ENCODE data around the gene SH2D1B. TPM values are rescaled to one million over a fixed set of nuclear protein-coding genes. Genes with fewer than 3 reads are reported as not detected.

SH2D1B gene
- total RNA-seq, 1 donor: not detected

GRCh38 chr1:162369571-162369970 lies 42.4 kb downstream of the SH2D1B start:
- DNase-seq (ENCODE audit: insufficient read length, low spot score, missing footprints): no peak
- H4K20me1 ChIP-seq (ENCODE audit: insufficient read depth, low read length): no peaks in the 10 kb centered on the region
- no peaks in the 10 kb centered on the region for H3K9me3 ChIP-seq (ENCODE audit: low read depth, low read length)
- no peak overlapping the region for H3K27ac ChIP-seq (ENCODE audit: low read depth, low read length)
- no peaks in the 10 kb centered on the region for H3K4me1 ChIP-seq (ENCODE audit: insufficient read depth, low read length)
- no peaks in the 10 kb centered on the region for H3K79me2 ChIP-seq (ENCODE audit: insufficient read depth, low read length)
- H3K36me3 ChIP-seq (ENCODE audit: insufficient read depth, low read length): no peaks in the 10 kb centered on the region
- no peak for TF ChIP-seq CTCF (IDR thresholded peaks at IDR 0.05; ENCODE audit: extremely low read depth, low read depth, low read length)
- no peak overlapping the region for H3K4me2 ChIP-seq (ENCODE audit: insufficient read depth, low read length)
- no peak overlapping the region for H3K4me3 ChIP-seq (ENCODE audit: insufficient read depth, low read length)
- H2AFZ ChIP-seq (ENCODE audit: low read length): no peak overlapping the region
- H3K27me3 ChIP-seq (ENCODE audit: insufficient read depth, low read length): peaks cover 24% of the 10 kb centered on the region

GRCh38 chr1:162368451-162368850 lies 43.5 kb downstream of the SH2D1B start:
- DNase-seq (ENCODE audit: insufficient read length, low spot score, missing footprints): no peak
- H3K27me3 ChIP-seq (ENCODE audit: insufficient read depth, low read length): peaks cover 24% of the 10 kb centered on the region
- no peak for TF ChIP-seq CTCF (IDR thresholded peaks at IDR 0.05; ENCODE audit: extremely low read depth, low read depth, low read length)
- H3K27ac ChIP-seq (ENCODE audit: low read depth, low read length): no peak overlapping the region
- H3K9me3 ChIP-seq (ENCODE audit: low read depth, low read length): no peaks in the 10 kb centered on the region
- H3K4me3 ChIP-seq (ENCODE audit: insufficient read depth, low read length): no peak overlapping the region
- H4K20me1 ChIP-seq (ENCODE audit: insufficient read depth, low read length): no peaks in the 10 kb centered on the region
- H2AFZ ChIP-seq (ENCODE audit: low read length): no peak overlapping the region
- H3K79me2 ChIP-seq (ENCODE audit: insufficient read depth, low read length): no peaks in the 10 kb centered on the region
- H3K36me3 ChIP-seq (ENCODE audit: insufficient read depth, low read length): no peaks in the 10 kb centered on the region
- H3K4me2 ChIP-seq (ENCODE audit: insufficient read depth, low read length): no peak overlapping the region
- no peaks in the 10 kb centered on the region for H3K4me1 ChIP-seq (ENCODE audit: insufficient read depth, low read length)

GRCh38 chr1:162367772-162368171 lies 44.2 kb downstream of the SH2D1B start:
- no peak overlapping the region for H2AFZ ChIP-seq (ENCODE audit: low read length)
- peaks cover 24% of the 10 kb centered on the region for H3K27me3 ChIP-seq (ENCODE audit: insufficient read depth, low read length)
- no peaks in the 10 kb centered on the region for H3K4me1 ChIP-seq (ENCODE audit: insufficient read depth, low read length)
- no peaks in the 10 kb centered on the region for H4K20me1 ChIP-seq (ENCODE audit: insufficient read depth, low read length)
- no peak overlapping the region for H3K27ac ChIP-seq (ENCODE audit: low read depth, low read length)
- H3K36me3 ChIP-seq (ENCODE audit: insufficient read depth, low read length): no peaks in the 10 kb centered on the region
- H3K4me2 ChIP-seq (ENCODE audit: insufficient read depth, low read length): no peak overlapping the region
- H3K79me2 ChIP-seq (ENCODE audit: insufficient read depth, low read length): no peaks in the 10 kb centered on the region
- H3K4me3 ChIP-seq (ENCODE audit: insufficient read depth, low read length): no peak overlapping the region
- no peak for TF ChIP-seq CTCF (IDR thresholded peaks at IDR 0.05; ENCODE audit: extremely low read depth, low read depth, low read length)
- no peaks in the 10 kb centered on the region for H3K9me3 ChIP-seq (ENCODE audit: low read depth, low read length)
- DNase-seq (ENCODE audit: insufficient read length, low spot score, missing footprints): peak; percentile 75

- H3K4me3 ChIP-seq (ENCODE audit: insufficient read depth, low read length): peak overlapping the region; percentile 29
- no peaks in the 10 kb centered on the region for H4K20me1 ChIP-seq (ENCODE audit: insufficient read depth, low read length)
- H3K4me2 ChIP-seq (ENCODE audit: insufficient read depth, low read length): no peak overlapping the region
- peaks cover 21% of the 10 kb centered on the region for H3K27me3 ChIP-seq (ENCODE audit: insufficient read depth, low read length)
- no peak overlapping the region for H3K27ac ChIP-seq (ENCODE audit: low read depth, low read length)
- H3K79me2 ChIP-seq (ENCODE audit: insufficient read depth, low read length): no peaks in the 10 kb centered on the region
- no peak overlapping the region for H2AFZ ChIP-seq (ENCODE audit: low read length)
- H3K9me3 ChIP-seq (ENCODE audit: low read depth, low read length): no peaks in the 10 kb centered on the region
- H3K36me3 ChIP-seq (ENCODE audit: insufficient read depth, low read length): no peaks in the 10 kb centered on the region
- no peak for DNase-seq (ENCODE audit: insufficient read length, low spot score, missing footprints)
- no peaks in the 10 kb centered on the region for H3K4me1 ChIP-seq (ENCODE audit: insufficient read depth, low read length)
- no peak for TF ChIP-seq CTCF (IDR thresholded peaks at IDR 0.05; ENCODE audit: extremely low read depth, low read depth, low read length)
Observed at GRCh38 chr1:162367073-162367472, 44.9 kb downstream of the SH2D1B start.
